Measurements from ENCODE around the gene UQCC2.

Gene UQCC2

DNA sequence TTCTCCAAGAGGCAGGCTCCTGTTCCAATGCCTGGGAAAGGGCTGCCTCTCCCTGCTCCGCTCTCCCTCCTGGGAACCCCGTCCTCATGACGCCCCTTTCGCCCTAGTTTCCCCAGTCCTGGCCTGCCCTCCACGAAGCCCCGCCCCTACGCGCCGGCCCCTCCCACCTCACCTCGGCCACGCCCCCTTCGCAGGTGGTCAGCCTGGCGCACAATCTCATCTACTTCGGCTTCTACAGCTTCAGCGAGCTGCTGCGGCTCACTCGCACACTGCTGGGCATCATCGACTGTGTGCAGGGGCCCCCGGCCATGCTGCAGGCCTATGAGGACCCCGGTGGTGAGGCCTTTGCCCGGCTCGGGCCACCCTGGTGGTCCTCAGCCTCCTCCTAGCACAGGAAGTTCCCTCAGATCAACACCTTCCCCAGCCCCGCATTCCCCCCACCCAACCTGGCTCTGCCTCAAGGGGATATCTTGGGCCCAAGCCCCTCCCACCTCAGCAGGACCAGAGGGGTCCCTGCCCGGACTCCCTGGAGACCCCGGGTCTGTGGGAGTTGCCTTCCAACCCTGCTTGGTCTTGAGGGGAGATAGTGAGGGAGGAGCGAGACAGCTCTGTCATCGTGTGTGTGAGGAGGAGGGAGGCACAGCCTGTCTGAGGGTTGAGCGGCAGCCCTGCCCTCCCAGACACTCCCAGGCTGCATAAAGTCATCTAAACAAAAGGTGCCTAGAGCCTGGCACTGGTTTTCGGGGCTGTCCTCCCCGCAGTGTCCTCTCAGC, 40.3 kb downstream of the UQCC2 start:
- no peak for DNase-seq

GRCh38 chr6:33670086-33670660, 41.3 kb downstream of the UQCC2 start:
- DNase-seq = no peak

GRCh38 chr6:33668914-33669313, 42.6 kb downstream of the UQCC2 start:
- DNase-seq = no peak

- no peak for DNase-seq
Observed at GRCh38 chr6:33668328-33668727, 43.2 kb downstream of the UQCC2 start.

DNA sequence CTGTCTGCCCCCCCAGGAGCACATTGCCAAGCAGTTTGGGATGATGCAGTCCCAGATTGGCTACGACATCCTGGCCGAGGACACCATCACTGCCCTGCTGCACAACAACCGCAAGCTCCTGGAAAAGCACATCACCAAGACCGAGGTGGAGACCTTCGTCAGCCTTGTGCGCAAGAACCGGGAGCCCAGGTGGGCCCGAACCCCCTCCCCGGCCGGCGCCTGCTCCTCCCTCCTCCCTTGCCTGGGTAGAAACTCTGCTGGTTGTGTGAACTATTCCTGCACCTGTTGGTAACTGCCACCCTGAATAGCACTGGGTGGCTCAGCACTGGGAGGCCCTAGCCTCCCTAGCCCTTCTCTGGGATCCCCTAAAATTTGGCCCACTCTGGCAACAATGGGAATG, 43.7 kb downstream of the UQCC2 start:
- no peak for DNase-seq

DNA sequence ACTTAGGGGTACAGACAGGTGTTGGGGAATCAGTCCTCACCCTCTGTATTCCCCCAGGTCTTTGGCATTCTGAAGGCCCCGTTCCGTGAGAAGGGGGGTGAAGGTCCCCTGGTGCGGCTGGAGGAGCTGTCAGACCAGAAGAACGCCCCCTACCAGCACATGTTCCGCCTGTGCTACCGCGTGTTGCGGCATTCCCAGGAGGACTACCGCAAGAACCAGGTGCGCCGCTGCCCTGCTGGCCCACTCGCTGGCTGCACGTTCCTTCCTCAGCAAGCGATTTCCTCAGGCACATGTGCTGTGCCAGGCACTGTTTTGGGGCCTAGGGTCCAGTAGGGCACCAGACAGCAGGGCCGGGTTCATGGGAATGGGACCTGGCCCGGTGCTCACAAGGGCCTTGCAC, 44.4 kb downstream of the UQCC2 start:
- DNase-seq = no peak

DNA sequence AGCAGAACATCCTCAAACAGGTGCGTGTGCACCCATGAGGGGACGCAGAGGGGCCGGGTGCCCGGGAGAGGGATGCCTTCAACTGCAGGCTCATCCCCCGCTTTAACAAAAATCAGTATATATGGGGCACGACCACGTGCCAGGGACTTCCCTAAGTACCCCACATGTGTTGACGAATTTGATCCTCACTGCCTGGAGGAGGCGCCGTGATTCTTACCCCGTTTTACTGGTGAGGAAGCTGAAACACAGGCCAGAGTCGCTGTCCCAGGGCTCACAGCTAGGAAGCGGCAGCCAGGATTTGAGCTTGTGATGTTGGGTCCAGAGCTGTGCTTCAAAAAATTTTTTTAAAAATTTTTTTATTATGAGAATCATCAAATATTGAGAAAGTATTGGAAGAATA, 45.5 kb downstream of the UQCC2 start:
- DNase-seq = no peak

- DNase-seq = no peak
Observed at GRCh38 chr6:33664506-33665057, 46.9 kb downstream of the UQCC2 start.

GRCh38 chr6:33663727-33664449, 47.6 kb downstream of the UQCC2 start:
- no peak for DNase-seq

DNA sequence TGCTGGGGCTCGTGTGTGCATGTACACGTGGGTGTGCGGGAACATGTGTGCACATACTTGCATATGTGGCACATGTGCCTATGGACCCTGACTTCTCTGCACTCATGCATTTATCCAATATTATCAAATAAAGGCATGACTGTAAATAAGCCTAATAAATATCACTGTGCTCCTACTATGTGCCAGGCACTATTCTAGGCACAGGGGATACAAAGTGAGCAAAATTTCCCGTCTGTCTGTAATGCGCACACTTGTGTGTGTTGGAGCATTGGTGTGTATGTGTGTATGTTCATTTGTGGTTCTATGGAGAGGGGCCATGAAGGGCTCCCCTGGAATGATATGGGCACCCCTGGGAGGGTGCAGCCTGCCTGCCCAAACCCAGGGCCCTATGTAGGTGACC, 48.5 kb downstream of the UQCC2 start:
- no peak for DNase-seq

- no peak for DNase-seq
Observed at GRCh38 chr6:33662318-33662717, 49.2 kb downstream of the UQCC2 start.

GRCh38 chr6:33661106-33661838, 50.2 kb downstream of the UQCC2 start:
- no peak for DNase-seq

DNA sequence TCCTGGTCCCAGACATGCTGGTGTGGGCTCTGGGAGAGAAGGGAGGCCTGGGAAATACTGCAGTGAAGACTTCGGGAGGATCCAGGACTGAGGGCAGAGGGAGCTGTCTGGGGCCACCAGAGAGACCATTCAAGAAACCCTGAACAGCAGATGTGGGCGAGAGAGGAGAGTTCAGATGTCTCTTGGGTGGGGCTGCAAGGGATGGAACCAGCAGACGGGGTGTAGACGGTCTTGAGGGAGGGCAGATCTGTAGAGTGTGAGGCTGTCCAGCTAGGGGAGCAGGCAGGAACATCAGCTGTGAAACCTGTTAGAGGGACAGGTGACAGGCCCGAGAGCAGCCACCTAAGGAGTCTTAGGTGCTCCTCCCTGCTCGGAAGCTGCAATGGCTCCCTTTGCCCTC, 51.5 kb downstream of the UQCC2 start:
- DNase-seq = no peak

GRCh38 chr6:33658982-33659689, 52.4 kb downstream of the UQCC2 start:
- no peak for DNase-seq

DNA sequence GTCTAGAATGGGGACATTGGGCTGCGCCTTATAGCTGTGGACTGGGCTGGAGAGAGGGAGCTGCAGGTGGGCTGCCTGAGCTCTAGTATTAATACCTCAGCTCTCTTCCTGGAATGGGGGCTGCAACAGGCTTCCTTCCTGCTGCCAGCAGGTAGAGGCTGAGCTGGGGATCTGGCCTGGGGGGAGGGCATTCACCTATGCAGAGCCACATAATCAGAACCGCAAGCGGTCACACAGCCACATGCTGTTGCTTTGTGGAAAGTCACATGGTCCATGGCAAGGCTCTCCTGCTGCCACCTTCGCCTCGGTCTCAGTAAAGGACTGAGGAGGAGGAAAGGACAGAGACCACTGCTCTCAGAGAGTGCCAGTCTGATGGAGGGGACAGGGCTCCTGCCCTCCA, 54.7 kb downstream of the UQCC2 start:
- no peak for DNase-seq

- no peak for DNase-seq
Observed at GRCh38 chr6:33654831-33655554, 56.5 kb downstream of the UQCC2 start.

DNA sequence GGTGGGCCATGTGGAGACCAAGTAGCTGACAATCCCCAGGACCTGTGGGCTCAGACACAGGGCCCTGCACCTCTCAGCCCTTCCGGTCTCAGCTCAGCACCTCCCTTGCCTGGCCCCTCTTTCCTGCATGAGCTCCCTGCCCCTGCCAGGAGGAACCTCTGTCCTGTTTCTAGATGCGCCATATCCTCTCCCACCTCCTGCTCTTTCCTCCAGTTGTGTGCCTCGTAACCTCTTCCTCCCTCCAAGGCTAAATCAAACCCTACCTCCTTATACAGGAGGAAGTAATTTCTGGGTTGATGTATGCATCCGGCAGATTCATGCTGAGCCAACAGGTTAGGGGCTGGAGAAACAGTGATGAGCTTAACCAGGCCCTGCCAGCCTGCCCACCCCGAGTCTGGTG, 59.5 kb downstream of the UQCC2 start:
- no peak for DNase-seq

DNA sequence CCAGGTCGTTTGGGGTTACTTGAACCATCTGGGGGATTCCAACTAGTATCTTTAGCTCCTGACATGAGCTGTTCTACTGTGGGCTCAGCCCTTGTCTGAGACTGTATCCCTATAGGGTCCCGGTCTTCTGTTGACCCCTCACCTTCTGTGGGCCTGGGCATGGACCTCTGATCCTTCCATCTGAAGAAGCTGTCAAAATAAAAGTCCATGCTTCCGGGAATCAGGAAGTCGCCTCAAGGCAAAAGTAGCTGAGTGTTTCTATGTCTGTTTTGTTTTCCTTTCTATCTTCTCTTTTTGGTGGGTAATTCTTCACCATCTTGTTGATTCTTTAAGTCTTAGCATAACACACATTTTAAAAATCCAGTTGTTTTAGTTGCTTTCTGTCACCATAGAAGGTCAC, 60.1 kb downstream of the UQCC2 start:
- no peak for DNase-seq

Measured in NK-92 treated with Interleukin-12 subunit alpha and Interleukin-12 subunit beta, amount 100 ng/mL, for 24 hours (cell line).